Body of pancreas (tissue), 4 donors: ENCODE data around the gene ARHGDIG.

ENCODE experiments used
- CTCF ChIP-seq, 7 experiments: fragments of 450-650 bp in 4 of 7; fragments of 200-600 bp in 3 of 7; sonication (generic) in 3 of 7; IDR thresholded peaks; one replicate each; pipeline ENCODE4 v1.5.1; 2016 to 2019; ENCODE audit warnings: antibody characterized with exemption in 7 of 7
- POLR2A ChIP-seq, 3 donors: fragments of 450-650 bp; IDR thresholded peaks; one replicate each; pipeline ENCODE4 v1.6.1; 2016; ENCODE audit warnings: antibody characterized with exemption in 3 of 3, mild to moderate bottlenecking in 2 of 3

GRCh38 chr16:280005-280460 lies 358 bp upstream of the ARHGDIG start:
- TF ChIP-seq CTCF (IDR thresholded peaks at IDR 0.05) (no peak), POLR2A (IDR thresholded peaks at IDR 0.05) (no peak)
